H1 (cell line): Measurements from ENCODE around the gene RAB43. TPM values are rescaled to one million over a fixed set of nuclear protein-coding genes. Genes with fewer than 3 reads are reported as not detected.

Source experiments
- CTCF ChIA-PET: fragments of 300-600 bp; sonication (Branson Sonifier 250); formaldehyde crosslinking; loops from one replicate; lab custom pipeline; 2021; ENCODE audit not compliant: partially characterized antibody; lab: Charles Lee
- POLR2A ChIA-PET: fragments of 300-600 bp; sonication (Branson Sonifier 250); formaldehyde crosslinking; loops from one replicate; lab custom pipeline; 2021; ENCODE audit warnings: inconsistent platforms; ENCODE audit not compliant: partially characterized antibody; lab: Charles Lee
- DNase-seq, 2 experiments: peaks; one replicate each; pipeline versions ENCODE4 v3.0.0 to v3.0.0-alpha.2; 2010 to 2022; ENCODE audit warnings: low spot score in 2 of 2, low read depth in 1 of 2, mixed read lengths in 1 of 2
- FAIRE-seq: peaks from 2 replicates; lab custom pipeline; 2011; peaks lifted over from hg19 to GRCh38; lab: Jason Lieb, UNC
- H2AFZ ChIP-seq: 2 replicates; pipeline ENCODE4 v1.8.1; 2012; ENCODE audit warnings: low read length, inconsistent platforms
- H2AK5ac ChIP-seq: 2 replicates; pipeline ENCODE4 v1.6.1; 2013; ENCODE audit warnings: low read depth, low read length
- H2BK120ac ChIP-seq: replicated peaks from 2 replicates; pipeline ENCODE3; 2013; ENCODE audit warnings: low read depth, low read length, inconsistent platforms
- H2BK12ac ChIP-seq: 2 replicates; pipeline ENCODE4 v1.6.1; 2013; ENCODE audit warnings: low read depth, low read length
- H2BK15ac ChIP-seq: 2 replicates; pipeline ENCODE4 v1.6.1; 2013; ENCODE audit warnings: low read length
- H2BK20ac ChIP-seq: 2 replicates; pipeline ENCODE4 v1.6.1; 2013; ENCODE audit warnings: low read length
- H2BK5ac ChIP-seq: 2 replicates; pipeline ENCODE4 v1.6.1; 2013; ENCODE audit warnings: low read depth, low read length
- H3K14ac ChIP-seq: 2 replicates; pipeline ENCODE4 v1.6.1; 2013; ENCODE audit warnings: inconsistent platforms; ENCODE audit not compliant: insufficient read length
- H3K18ac ChIP-seq: 2 replicates; pipeline ENCODE4 v1.6.1; 2013; ENCODE audit warnings: low read length; ENCODE audit errors: extremely low read depth
- H3K23ac ChIP-seq: 2 replicates; pipeline ENCODE4 v1.6.1; 2013; ENCODE audit warnings: inconsistent platforms; ENCODE audit not compliant: insufficient read length
- H3K23me2 ChIP-seq: 2 replicates; pipeline ENCODE4 v1.6.1; 2013; ENCODE audit warnings: low read depth, low read length
- H3K27ac ChIP-seq: 2 replicates; pipeline ENCODE4 v1.6.1; 2011; ENCODE audit warnings: low read depth, low read length, inconsistent platforms
- H3K27me3 ChIP-seq, 4 experiments: replicated peaks in 1 of 4; 1 replicate in 1 of 4; 2 replicates in 3 of 4; pipeline versions ENCODE4 v1.6.1 to v1.8.1; 2011 to 2013; ENCODE audit warnings: low read length in 3 of 4, mild to moderate bottlenecking in 3 of 4, inconsistent platforms in 2 of 4, mixed read lengths in 2 of 4, moderate library complexity in 1 of 4; ENCODE audit not compliant: control insufficient read depth in 3 of 4, insufficient read depth in 3 of 4; ENCODE audit errors: extremely low read depth in 1 of 4
- H3K36me3 ChIP-seq, 4 experiments: 2 replicates each; pipeline versions ENCODE4 v1.6.1 to v1.8.1; 2011 to 2013; ENCODE audit warnings: mild to moderate bottlenecking in 4 of 4, low read length in 3 of 4, moderate library complexity in 2 of 4, control low read depth in 1 of 4, inconsistent platforms in 1 of 4; ENCODE audit not compliant: insufficient read depth in 4 of 4, control insufficient read depth in 2 of 4
- H3K4ac ChIP-seq: replicated peaks from 2 replicates; pipeline ENCODE3; 2013; ENCODE audit warnings: low read length, low read depth, mixed read lengths, inconsistent platforms; ENCODE audit not compliant: insufficient read length
- H3K4me1 ChIP-seq, 4 experiments: replicated peaks in 1 of 4; 1 replicate in 1 of 4; 2 replicates in 3 of 4; pipeline versions ENCODE4 v1.6.1 to v1.8.1; 2011 to 2013; ENCODE audit warnings: low read length in 3 of 4, inconsistent platforms in 2 of 4, mixed read lengths in 1 of 4; ENCODE audit not compliant: insufficient read depth in 4 of 4, control insufficient read depth in 3 of 4
- H3K4me2 ChIP-seq, 2 experiments: 2 replicates each; pipeline versions ENCODE4 v1.6.1 to v1.8.1; 2011 to 2013; ENCODE audit warnings: low read depth in 2 of 2, low read length in 2 of 2, control low read depth in 1 of 2, inconsistent platforms in 1 of 2, mild to moderate bottlenecking in 1 of 2; ENCODE audit not compliant: insufficient read depth in 1 of 2
- H3K4me3 ChIP-seq, 4 experiments: fragments of 200-600, 300-600 bp in 1 of 4; sonication (generic), shearing (Covaris generic), sonication (Bioruptor Twin) in 1 of 4; 2 replicates each; pipeline versions ENCODE4 v1.5.1 to v1.8.1; 2011 to 2016; ENCODE audit warnings: low read length in 4 of 4, low read depth in 3 of 4, control low read depth in 2 of 4, inconsistent platforms in 2 of 4, mild to moderate bottlenecking in 2 of 4, mixed read lengths in 1 of 4, moderate library complexity in 1 of 4; ENCODE audit not compliant: insufficient read depth in 2 of 4; ENCODE audit errors: extremely low read depth in 1 of 4
- H3K56ac ChIP-seq: replicated peaks from 2 replicates; pipeline ENCODE3; 2013; ENCODE audit warnings: low read depth, mild to moderate bottlenecking, mixed read lengths, low read length, inconsistent platforms; ENCODE audit not compliant: insufficient read length
- H3K79me1 ChIP-seq: 2 replicates; pipeline ENCODE4 v1.6.1; 2013; ENCODE audit warnings: low read depth, low read length, control low read depth
- H3K79me2 ChIP-seq, 2 experiments: 2 replicates each; pipeline versions ENCODE4 v1.6.1 to v1.8.1; 2012 to 2013; ENCODE audit warnings: low read length in 2 of 2, mild to moderate bottlenecking in 2 of 2, inconsistent platforms in 1 of 2; ENCODE audit not compliant: insufficient read depth in 2 of 2, control insufficient read depth in 1 of 2
- H3K9ac ChIP-seq, 4 experiments: replicated peaks in 1 of 4; 1 replicate in 1 of 4; 2 replicates in 3 of 4; pipeline versions ENCODE4 v1.6.1 to v1.8.1; 2011 to 2013; ENCODE audit warnings: low read depth in 3 of 4, low read length in 3 of 4, control low read depth in 2 of 4, mild to moderate bottlenecking in 2 of 4, moderate library complexity in 2 of 4, inconsistent platforms in 1 of 4; ENCODE audit errors: extremely low read depth in 1 of 4
- H3K9me3 ChIP-seq, 2 experiments: 2 replicates each; pipeline versions ENCODE4 v1.6.1 to v1.8.1; 2012 to 2013; ENCODE audit warnings: mild to moderate bottlenecking in 2 of 2, moderate library complexity in 2 of 2, control low read depth in 1 of 2, inconsistent platforms in 1 of 2, low read depth in 1 of 2, low read length in 1 of 2, mixed read lengths in 1 of 2; ENCODE audit not compliant: insufficient read depth in 2 of 2
- H4K20me1 ChIP-seq, 2 experiments: replicated peaks in 1 of 2; 2 replicates each; pipeline versions ENCODE3 to v1.8.1; 2011 to 2013; ENCODE audit warnings: inconsistent platforms in 2 of 2, low read length in 2 of 2, mild to moderate bottlenecking in 1 of 2; ENCODE audit not compliant: insufficient read depth in 2 of 2, control insufficient read depth in 1 of 2
- H4K5ac ChIP-seq: 2 replicates; pipeline ENCODE4 v1.6.1; 2013; ENCODE audit warnings: low read length, low read depth, mixed read lengths, inconsistent platforms; ENCODE audit not compliant: insufficient read length
- H4K8ac ChIP-seq: 2 replicates; pipeline ENCODE4 v1.8.0; 2013; ENCODE audit warnings: mild to moderate bottlenecking, moderate library complexity, low read length, inconsistent platforms; ENCODE audit not compliant: insufficient read depth; ENCODE audit errors: extremely low read depth
- H4K91ac ChIP-seq: replicated peaks from 2 replicates; pipeline ENCODE3; 2013; ENCODE audit warnings: low read length, mixed read lengths, inconsistent platforms; ENCODE audit not compliant: insufficient read length
- EGR1 ChIP-seq: IDR thresholded peaks from 2 replicates; pipeline ENCODE4 v1.6.1; 2011; ENCODE audit warnings: low read depth, low read length, borderline replicate concordance
- POLR2AphosphoS5 ChIP-seq: IDR thresholded peaks from 2 replicates; pipeline ENCODE4 v1.6.1; 2011; ENCODE audit warnings: low read depth, low read length
- ZNF274 ChIP-seq: IDR thresholded peaks from 2 replicates; pipeline ENCODE4 v1.7.0; 2012; ENCODE audit warnings: low read length, borderline replicate concordance; ENCODE audit errors: extremely low read depth
- WGBS, 2 experiments: shearing (Covaris generic) in 1 of 2; methylation state at CpG; one replicate each; pipeline versions ENCODE4 v1.1.6 to v1.1.7; 2013 to 2015; ENCODE audit warnings: low lambda C conversion rate in 2 of 2, mixed read lengths in 2 of 2, inconsistent platforms in 1 of 2, low coverage in 1 of 2, missing lambda C conversion rate in 1 of 2; ENCODE audit not compliant: insufficient replicate concordance in 2 of 2, insufficient coverage in 1 of 2, insufficient read length in 1 of 2; ENCODE audit errors: extremely low coverage in 1 of 2, missing lambda C conversion rate in 1 of 2; 5-methylcytosine and 5-hydroxymethylcytosine counted together
- polyA plus RNA-seq, 7 experiments: library from polyadenylated mRNA; depleted of rRNA in 3 of 7; stranded (reverse) in 5 of 7; unstranded in 2 of 7; fragments of >200 nt in 5 of 7; fragments of 200-250 nt in 2 of 7; gene quantifications; 1 replicate in 5 of 7; 2 replicates in 1 of 7; 4 replicates in 1 of 7; pipeline versions ENCODE4 v1.2.1 to v1.2.3, GENCODE V29; 2011 to 2013; ENCODE audit warnings: missing spikeins in 2 of 7, mixed read lengths in 2 of 7
- total RNA-seq: library from RNA; stranded (reverse); fragmentation: NEBNext Ultra II Directional; extraction: Animal tissue kit (Norgen Biotek cat#: 25700); gene quantifications from 2 replicates; pipeline ENCODE4 v1.2.1, GENCODE V29; 2021

The RAB43 gene
- total and polyA plus RNA-seq, 2 of the 8 experiments (the other 6 are each of a cell fraction or from before 2014, with no cell fraction given) = 13.1 to 19.4 TPM

GRCh38 chr3:129104498-129105079 is 17.0 kb downstream of the RAB43 start:
- CTCF ChIA-PET = interaction anchor here (0.8 to 4.1 kb wide), 5 partner anchors 9 to 135 kb away, joined by 3 to 19 read pairs (median 6); no protein-coding TSS in a partner anchor
- POLR2A ChIA-PET = interaction anchor here (2.0 kb wide), 1 partner anchor 14 kb away, joined by 9 read pairs; no protein-coding TSS in a partner anchor

More at GRCh38 chr3:129104498-129105079, 17.0 kb downstream of the RAB43 start:
- no peak overlapping the region for H3K27ac ChIP-seq
- H2BK120ac ChIP-seq = no peak overlapping the region
- H3K27me3 ChIP-seq = no peaks in the 10 kb centered on the region
- peaks cover 3% of the 10 kb centered on the region for H3K79me1 ChIP-seq
- no peak overlapping the region for H3K56ac ChIP-seq
- DNase-seq = no peak
- H3K36me3 ChIP-seq = no peaks in the 10 kb centered on the region
- no peak overlapping the region for H2AK5ac ChIP-seq
- H3K23ac ChIP-seq = no peak overlapping the region
- no peak overlapping the region for H3K4me3 ChIP-seq
- no peak overlapping the region for H3K18ac ChIP-seq
- no peak overlapping the region for H4K91ac ChIP-seq
- no peak overlapping the region for H2AFZ ChIP-seq
- no peak overlapping the region for H3K9ac ChIP-seq
- H3K4ac ChIP-seq = no peak overlapping the region
- FAIRE-seq = no peak
- no peak overlapping the region for H3K4me2 ChIP-seq
- peaks cover 10 to 16% of the 10 kb centered on the region in 2 experiments for H4K20me1 ChIP-seq
- H3K23me2 ChIP-seq = no peaks in the 10 kb centered on the region
- H3K79me2 ChIP-seq = peaks cover 0 to 15% of the 10 kb centered on the region in 2 experiments; a peak in 1 of 4 replicates
- H3K9me3 ChIP-seq = no peaks in the 10 kb centered on the region
- no peak overlapping the region for H2BK20ac ChIP-seq
- no peak overlapping the region for H2BK12ac ChIP-seq
- no peak overlapping the region for H4K5ac ChIP-seq
- TF ChIP-seq POLR2AphosphoS5 = no peak
- no peak for TF ChIP-seq EGR1
- TF ChIP-seq ZNF274 = no peak
- H2BK5ac ChIP-seq = no peak overlapping the region
- H4K8ac ChIP-seq = no peak overlapping the region
- no peaks in the 10 kb centered on the region for H3K4me1 ChIP-seq
- WGBS, 2 experiments = 89% methylated on average over 6 of the region's 6 CpGs; no CpG with 5 or more reads in 1 of the 2 experiments
- H2BK15ac ChIP-seq = no peak overlapping the region
- H3K14ac ChIP-seq = no peak overlapping the region
